MM.1S (cell line): ENCODE results near the gene ATMIN.

ENCODE experiments used
- DNase-seq: peaks from one replicate; pipeline ENCODE4 v3.0.0-alpha.2; 2015
- H2AFZ ChIP-seq: fragments of 300-600 bp; sonication (generic); 2 replicates; pipeline ENCODE4 v1.6.0; 2016; ENCODE audit warnings: antibody characterized with exemption, low read length
- H3F3A ChIP-seq: fragments of 300-600 bp; sonication (generic); 2 replicates; pipeline ENCODE4 v1.6.1; 2016; ENCODE audit warnings: mild to moderate bottlenecking, antibody characterized with exemption, low read length, moderate library complexity, mixed read lengths; ENCODE audit not compliant: insufficient read depth
- H3K27ac ChIP-seq: fragments of 300-600 bp; sonication (generic); 2 replicates; pipeline ENCODE4 v1.5.1; 2016; ENCODE audit warnings: mild to moderate bottlenecking, low read length
- H3K27me3 ChIP-seq: fragments of 300-600 bp; sonication (generic); replicated peaks from 2 replicates; pipeline ENCODE4 v1.6.0; 2016; ENCODE audit warnings: low read length; ENCODE audit not compliant: insufficient read depth
- H3K36me3 ChIP-seq: fragments of 300-600 bp; sonication (generic); replicated peaks from 2 replicates; pipeline ENCODE4 v1.6.1; 2016; ENCODE audit warnings: mild to moderate bottlenecking, low read length, mixed read lengths; ENCODE audit not compliant: insufficient read depth
- H3K4me1 ChIP-seq: fragments of 300-600 bp; sonication (generic); 2 replicates; pipeline ENCODE4 v1.6.1; 2016; ENCODE audit warnings: low read length, mixed read lengths
- H3K4me2 ChIP-seq: fragments of 300-600 bp; sonication (generic); 2 replicates; pipeline ENCODE4 v1.6.0; 2016; ENCODE audit warnings: low read depth, low read length
- H3K4me3 ChIP-seq: fragments of 300-600 bp; sonication (generic); 2 replicates; pipeline ENCODE4 v1.5.1; 2016; ENCODE audit warnings: low read length, mixed read lengths
- H3K79me2 ChIP-seq: fragments of 300-600 bp; sonication (generic); 2 replicates; pipeline ENCODE4 v1.6.1; 2016; ENCODE audit warnings: mixed run types, low read length, mixed read lengths
- H3K9ac ChIP-seq: fragments of 300-600 bp; sonication (generic); 2 replicates; pipeline ENCODE4 v1.6.1; 2016; ENCODE audit warnings: low read length, mixed read lengths
- H3K9me2 ChIP-seq: fragments of 300-600 bp; sonication (generic); replicated peaks from 2 replicates; pipeline ENCODE4 v1.6.1; 2016; ENCODE audit warnings: mild to moderate bottlenecking, low read length, mixed read lengths; ENCODE audit not compliant: insufficient read depth
- H3K9me3 ChIP-seq: fragments of 300-600 bp; sonication (generic); replicated peaks from 2 replicates; pipeline ENCODE4 v1.6.1; 2016; ENCODE audit warnings: mild to moderate bottlenecking, low read length, mixed read lengths; ENCODE audit not compliant: insufficient read depth
- H4K20me1 ChIP-seq: fragments of 300-600 bp; sonication (generic); 2 replicates; pipeline ENCODE4 v1.6.1; 2016; ENCODE audit warnings: mild to moderate bottlenecking, low read length, moderate library complexity, mixed read lengths; ENCODE audit not compliant: insufficient read depth
- EZH2 ChIP-seq: fragments of 300-600 bp; sonication (generic); optimal IDR thresholded peaks from 2 replicates; pipeline ENCODE3; 2017; ENCODE audit warnings: low read depth, mild to moderate bottlenecking, antibody characterized with exemption, low read length, mixed read lengths
- EZH2phosphoT487 ChIP-seq: fragments of 300-600 bp; sonication (generic); IDR thresholded peaks from 2 replicates; pipeline ENCODE4 v1.6.1; 2018; ENCODE audit warnings: antibody characterized with exemption, low read length
- TF ChIP-seq, protein P1 (sequence below): fragments of 300-600 bp; sonication (generic); IDR thresholded peaks from 2 replicates; pipeline ENCODE4 v1.5.1; 2016; ENCODE audit warnings: antibody characterized with exemption, low read length, mixed read lengths

The ATMIN gene

DNA sequence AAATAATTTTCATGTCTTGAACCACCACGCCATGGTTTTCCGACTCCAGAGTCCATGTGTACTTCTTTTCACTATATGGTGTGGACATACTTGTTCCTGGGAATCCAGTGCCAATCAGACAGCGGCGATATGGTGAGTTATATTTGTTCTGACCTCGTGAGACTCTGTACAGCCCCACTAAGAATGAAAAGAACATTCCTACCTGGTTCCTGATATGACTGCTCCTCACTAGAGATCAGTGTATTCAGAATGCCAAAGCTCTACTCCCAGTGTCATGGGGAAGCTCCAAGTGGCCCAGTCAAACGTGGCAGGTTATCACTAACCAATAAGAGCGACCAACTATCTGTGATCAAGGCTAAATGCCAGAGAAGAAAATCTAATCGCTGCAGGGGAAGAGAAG, 35.3 kb downstream of the ATMIN start:
- Histone ChIP-seq H3K4me3 (no peak overlapping the region), H2AFZ (no peak overlapping the region), H3K9me2 (no peaks in the 10 kb centered on the region), H3K79me2 (no peaks in the 10 kb centered on the region), H4K20me1 (no peaks in the 10 kb centered on the region), H3F3A (no peaks in the 10 kb centered on the region), H3K27me3 (no peaks in the 10 kb centered on the region), H3K4me2 (no peak overlapping the region), H3K9ac (no peak overlapping the region), H3K27ac (no peak overlapping the region), H3K36me3 (no peaks in the 10 kb centered on the region), H3K4me1 (no peaks in the 10 kb centered on the region), H3K9me3 (no peaks in the 10 kb centered on the region)
- DNase-seq: no peak
- no peak for TF ChIP-seq EZH2
- no peak for TF ChIP-seq EZH2phosphoT487
- TF ChIP-seq, protein P1, sequence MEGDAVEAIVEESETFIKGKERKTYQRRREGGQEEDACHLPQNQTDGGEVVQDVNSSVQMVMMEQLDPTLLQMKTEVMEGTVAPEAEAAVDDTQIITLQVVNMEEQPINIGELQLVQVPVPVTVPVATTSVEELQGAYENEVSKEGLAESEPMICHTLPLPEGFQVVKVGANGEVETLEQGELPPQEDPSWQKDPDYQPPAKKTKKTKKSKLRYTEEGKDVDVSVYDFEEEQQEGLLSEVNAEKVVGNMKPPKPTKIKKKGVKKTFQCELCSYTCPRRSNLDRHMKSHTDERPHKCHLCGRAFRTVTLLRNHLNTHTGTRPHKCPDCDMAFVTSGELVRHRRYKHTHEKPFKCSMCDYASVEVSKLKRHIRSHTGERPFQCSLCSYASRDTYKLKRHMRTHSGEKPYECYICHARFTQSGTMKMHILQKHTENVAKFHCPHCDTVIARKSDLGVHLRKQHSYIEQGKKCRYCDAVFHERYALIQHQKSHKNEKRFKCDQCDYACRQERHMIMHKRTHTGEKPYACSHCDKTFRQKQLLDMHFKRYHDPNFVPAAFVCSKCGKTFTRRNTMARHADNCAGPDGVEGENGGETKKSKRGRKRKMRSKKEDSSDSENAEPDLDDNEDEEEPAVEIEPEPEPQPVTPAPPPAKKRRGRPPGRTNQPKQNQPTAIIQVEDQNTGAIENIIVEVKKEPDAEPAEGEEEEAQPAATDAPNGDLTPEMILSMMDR: no peak

DNA sequence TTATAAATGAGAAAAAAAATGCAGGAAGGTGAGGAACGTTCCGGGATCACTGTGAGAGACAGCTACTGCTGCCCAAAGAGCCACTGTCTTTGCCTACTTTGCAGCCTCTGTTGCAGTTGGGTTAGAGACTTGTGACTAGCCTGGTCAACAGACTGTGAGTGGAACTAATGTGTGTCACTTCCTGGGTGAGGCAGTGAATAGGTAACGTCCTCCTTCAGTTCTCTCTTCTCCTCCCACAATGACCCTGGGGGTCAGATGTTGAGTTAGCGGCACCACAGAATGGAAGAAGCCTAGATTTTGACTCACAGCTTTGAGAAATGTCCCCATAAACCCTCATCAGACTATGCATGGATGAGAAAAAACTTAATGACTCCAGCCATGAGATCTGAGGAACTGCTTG, 36.2 kb downstream of the ATMIN start:
- no peaks in the 10 kb centered on the region for H3K9me2 ChIP-seq
- no peak overlapping the region for H2AFZ ChIP-seq
- H3K79me2 ChIP-seq: no peaks in the 10 kb centered on the region
- H3K36me3 ChIP-seq: no peaks in the 10 kb centered on the region
- H4K20me1 ChIP-seq: no peaks in the 10 kb centered on the region
- H3K4me3 ChIP-seq: no peak overlapping the region
- no peak for TF ChIP-seq EZH2phosphoT487
- TF ChIP-seq EZH2: no peak
- TF ChIP-seq, protein P1: no peak
- H3K9ac ChIP-seq: no peak overlapping the region
- no peaks in the 10 kb centered on the region for H3K27me3 ChIP-seq
- no peaks in the 10 kb centered on the region for H3K4me1 ChIP-seq
- no peak overlapping the region for H3K27ac ChIP-seq
- no peak for DNase-seq
- H3K4me2 ChIP-seq: no peak overlapping the region
- no peaks in the 10 kb centered on the region for H3F3A ChIP-seq
- H3K9me3 ChIP-seq: no peaks in the 10 kb centered on the region

DNA sequence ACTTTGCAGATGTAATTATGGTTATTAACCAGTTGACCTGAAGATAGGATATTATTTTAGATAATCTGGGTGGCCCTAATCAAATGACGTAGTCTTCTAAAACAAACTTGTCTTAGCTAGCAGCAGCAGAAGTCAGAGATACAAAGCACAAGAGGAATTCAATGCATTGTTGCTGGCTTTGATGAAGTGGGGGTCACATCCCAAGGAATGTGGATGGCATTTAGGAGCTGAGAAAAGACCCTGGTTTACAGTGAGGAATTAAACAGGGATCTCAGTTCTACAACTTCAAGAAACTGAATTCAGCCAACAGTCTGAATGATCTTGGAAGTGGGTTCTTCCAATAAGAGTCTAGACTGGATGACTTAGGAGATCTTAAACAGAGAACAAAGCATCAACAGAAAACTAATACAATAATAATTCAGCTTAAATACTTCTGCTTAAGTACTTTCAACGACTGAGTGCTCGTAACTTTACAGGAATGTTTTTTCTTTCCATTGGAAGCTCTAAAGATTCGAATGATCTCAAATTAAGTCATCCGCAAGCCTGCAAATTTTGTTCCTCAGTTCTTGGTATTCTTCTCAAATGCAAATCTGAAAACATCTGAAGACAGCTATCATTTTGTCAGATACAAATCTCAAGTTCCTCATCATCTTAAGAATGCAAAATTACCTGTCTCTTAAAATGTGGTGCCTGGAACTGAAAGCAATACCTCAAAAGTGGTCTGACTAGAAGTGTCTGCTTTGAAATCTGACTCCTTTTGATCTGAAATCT, 38.1 kb downstream of the ATMIN start:
- DNase-seq: no peak
- H3K36me3 ChIP-seq: no peaks in the 10 kb centered on the region
- TF ChIP-seq, protein P1: no peak
- TF ChIP-seq EZH2phosphoT487: no peak
- no peak for TF ChIP-seq EZH2
- H3F3A ChIP-seq: no peaks in the 10 kb centered on the region
- H3K9me2 ChIP-seq: no peaks in the 10 kb centered on the region
- H2AFZ ChIP-seq: no peak overlapping the region
- no peak overlapping the region for H3K27ac ChIP-seq
- H3K4me2 ChIP-seq: no peak overlapping the region
- H3K9ac ChIP-seq: no peak overlapping the region
- no peaks in the 10 kb centered on the region for H3K9me3 ChIP-seq
- no peaks in the 10 kb centered on the region for H3K79me2 ChIP-seq
- no peak overlapping the region for H3K4me3 ChIP-seq
- H3K4me1 ChIP-seq: no peaks in the 10 kb centered on the region
- H4K20me1 ChIP-seq: no peaks in the 10 kb centered on the region
- no peaks in the 10 kb centered on the region for H3K27me3 ChIP-seq
